GM21723 (cell line): ENCODE measurements around the gene FOXJ3.

ENCODE experiments used
- ATAC-seq: cut with Tn5 transposase; IDR thresholded peaks from one replicate; pipeline ENCODE4 v1.9.1; 2021; ENCODE audit warnings: mild to moderate bottlenecking, moderate library complexity; ENCODE audit not compliant: unreplicated experiment

Gene FOXJ3

DNA sequence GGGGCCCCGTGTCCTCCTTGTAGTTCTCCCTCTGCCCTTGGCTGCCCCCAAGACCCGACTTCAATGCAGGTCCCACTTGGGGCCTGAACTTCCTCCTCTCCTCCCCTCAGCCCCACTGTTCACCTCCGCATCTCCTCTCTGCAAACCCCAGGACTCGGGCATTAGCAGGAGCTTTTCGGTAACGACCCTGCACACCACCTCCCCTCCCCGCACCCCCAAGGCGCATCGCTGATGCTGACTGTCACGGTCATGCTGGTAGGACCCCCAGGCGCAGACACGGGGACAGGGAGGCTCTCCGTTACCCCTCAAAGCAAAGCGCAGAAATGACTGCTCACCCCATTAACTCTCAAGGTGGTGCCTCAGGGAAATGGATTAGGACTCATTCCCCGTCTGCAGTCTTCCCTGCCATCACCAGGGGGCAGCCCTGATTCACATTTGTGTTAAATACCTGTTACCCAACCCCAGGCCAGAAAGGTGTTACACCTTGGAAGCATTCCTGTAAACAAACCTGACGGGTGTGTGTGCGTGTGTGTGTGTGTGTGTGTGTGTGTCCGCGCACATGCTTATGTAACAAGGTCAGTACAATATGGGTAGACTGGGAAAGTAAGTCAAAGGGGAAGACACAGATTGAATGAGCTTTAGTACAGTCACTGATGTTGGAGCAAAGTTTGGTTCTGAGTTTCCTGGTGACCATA lies 188.3 kb downstream of the FOXJ3 start:
- ATAC-seq, result no peak

DNA sequence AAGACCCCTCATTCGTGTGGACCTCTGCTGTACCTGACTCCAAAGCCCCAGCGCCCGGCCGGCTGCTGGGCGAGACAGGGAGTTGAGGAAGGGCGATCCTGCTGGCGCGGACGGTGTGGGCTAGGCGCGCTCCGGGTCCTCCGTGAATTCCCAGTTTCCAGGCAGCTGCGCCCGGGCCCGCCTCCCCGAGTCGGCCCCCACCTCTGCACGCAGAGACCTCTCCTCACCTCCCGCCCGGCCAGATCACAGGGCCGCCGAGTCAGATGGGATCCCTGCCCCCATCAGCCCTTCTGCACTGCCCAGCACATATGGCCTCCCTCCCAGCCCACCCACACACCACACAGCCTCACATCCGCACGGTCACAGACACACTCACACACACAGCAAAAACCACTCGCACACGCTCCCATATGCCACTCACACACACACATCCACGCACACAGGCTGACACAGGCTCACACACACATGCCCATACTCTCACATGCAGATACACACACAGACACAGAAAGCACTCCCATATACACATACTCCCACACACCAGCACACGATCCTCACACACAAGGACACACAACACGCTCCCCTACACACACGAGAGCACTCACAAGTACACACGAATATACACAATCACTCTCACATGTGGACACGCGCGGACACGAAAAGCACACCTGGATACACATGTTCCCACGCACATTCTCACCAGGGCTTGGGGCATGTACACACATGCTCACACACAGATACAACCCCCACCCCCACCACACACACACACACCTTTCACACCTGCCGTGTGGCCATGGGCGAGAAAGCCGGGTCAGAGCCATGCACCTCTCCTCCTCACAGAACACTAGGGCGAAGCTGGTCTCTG lies 189.0 kb downstream of the FOXJ3 start:
- ATAC-seq, result no peak

DNA sequence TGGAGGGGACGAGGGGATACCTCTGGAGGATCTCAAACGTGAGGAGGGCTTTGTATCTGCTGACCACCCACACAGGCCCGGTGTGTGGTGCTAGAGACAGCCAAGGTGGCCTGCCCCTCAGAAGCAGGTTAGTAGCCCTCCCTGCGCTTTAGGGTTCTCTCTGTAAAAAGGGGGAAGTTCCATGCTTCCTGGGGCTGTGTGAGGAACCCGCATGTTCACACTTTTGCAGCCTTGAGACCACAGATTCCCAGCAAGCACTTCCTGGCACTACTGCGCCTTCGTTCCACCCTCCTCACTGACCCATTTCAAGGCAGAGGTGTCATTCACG lies 189.7 kb downstream of the FOXJ3 start:
- no peak for ATAC-seq

DNA sequence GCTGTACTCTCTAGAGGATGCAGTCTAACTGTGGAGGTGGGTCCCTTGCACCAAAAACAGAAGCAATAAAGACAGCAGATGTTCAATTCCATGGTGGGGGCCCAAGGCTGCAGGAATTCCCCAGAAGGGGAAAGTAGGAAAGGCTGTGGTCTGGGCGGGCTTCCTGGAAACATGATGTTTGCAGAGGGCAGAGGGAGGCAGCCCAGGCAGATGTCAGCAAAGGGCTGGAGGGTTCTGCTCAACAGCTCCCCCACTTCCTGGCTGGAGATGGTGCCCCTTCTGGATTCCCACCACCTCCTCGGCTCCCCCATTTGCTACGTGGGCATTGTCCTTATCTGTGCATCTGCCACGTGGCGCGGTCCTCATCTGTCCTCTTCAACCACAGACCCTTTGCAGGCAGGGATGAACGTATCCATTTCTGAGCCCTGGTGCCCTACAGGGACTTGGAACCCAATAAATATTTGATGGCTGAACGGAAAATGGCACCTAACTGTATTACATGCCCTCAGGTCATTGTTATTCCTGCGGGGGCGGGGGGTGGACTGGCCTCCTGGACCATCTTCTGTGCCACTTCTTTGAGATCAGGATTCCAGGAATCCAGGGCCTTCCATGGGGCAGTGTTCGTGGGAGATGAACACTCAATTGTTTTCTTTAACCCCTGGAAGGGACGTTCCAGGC lies 190.2 kb downstream of the FOXJ3 start:
- ATAC-seq, result no peak

DNA sequence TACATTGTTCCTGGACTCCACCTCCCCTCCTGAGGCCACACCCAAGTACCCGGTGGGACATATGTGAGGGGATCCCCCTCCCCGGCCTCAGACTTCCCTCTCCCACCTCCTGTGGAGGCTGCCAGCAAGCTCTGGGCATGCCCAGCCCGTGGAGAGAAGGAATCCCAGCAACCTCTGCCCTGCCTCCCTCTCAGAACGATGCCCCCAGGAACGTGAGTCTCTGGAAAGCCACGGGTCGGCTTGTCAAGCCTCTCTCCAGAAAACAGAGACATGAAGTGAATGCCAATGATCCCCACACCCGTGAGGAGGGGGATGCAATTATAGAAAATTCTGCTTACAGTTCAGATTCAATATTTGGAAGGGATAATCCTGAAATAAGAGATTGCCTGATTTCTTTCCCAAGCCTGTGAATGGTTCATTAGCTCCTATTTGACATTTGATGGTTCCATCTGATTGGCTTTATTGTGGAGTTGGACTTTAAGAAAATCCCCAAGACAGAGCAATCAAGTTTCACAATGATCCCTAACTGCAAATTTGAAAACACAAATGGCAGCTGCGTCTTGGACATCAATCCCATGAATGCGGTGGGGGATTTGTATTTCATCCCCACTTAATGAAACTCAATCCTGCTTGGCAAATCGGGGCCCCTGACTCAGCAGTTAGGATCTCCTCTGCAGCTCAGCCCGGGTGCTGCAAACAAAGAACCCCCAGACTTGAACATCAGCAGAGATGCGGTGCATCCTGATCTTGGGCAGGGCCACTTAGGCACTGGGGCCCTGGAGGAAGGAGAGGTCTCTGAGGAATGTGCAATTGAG lies 190.9 kb downstream of the FOXJ3 start:
- no peak for ATAC-seq

DNA sequence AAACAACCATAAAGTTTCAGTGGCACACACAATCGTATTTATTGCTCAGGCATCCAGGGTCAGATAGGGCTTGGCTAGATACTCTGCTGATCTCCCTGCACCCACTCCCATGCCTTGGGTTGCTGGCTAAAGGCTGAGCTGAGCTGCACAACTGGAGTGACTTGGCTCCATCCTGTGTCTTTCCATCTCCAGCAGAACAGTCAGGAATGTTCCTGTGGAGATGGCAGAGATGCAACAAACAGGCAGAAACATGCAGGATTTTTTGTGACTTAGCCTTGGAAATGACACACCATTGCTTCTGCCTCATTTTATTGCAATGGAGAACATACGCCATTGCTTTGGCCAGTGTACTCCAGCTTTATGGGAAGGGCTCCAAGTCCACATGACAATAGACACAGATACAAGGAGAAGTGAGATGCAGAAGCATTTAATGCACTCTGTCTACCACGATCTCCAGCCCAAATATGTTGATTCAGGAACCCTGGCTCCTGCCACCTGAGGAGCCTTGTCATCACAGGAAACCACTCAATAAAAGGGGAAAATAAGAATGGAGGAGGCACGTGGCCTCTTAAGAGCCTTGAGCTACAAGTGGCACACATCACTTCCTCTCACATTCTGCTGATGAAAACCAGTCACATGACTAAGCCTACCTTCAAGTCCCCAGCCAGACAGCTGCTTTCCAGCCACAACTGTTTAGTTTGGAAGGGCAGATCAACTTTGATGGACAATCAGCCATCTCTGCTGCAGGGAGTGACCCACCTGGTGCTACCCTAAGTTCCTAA lies 191.9 kb downstream of the FOXJ3 start:
- no peak for ATAC-seq

DNA sequence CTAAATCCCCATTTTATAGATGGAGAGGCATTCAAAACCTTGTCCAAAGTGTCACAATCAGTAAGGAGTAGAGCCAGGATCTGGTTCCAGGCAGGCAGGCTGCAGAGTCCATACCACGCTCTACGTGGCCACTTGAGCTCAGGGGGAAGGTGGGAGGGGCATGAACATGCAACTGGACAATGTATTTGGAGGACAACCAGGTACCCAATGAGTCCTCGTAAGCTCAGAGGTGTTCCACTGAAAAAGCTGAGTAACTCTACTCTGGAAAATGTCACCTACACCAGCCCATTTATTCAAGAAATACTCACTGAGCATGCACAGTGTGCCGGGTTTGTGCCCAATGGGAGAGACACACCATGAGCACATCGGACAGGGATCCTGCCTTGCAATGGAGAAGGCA lies 193.1 kb downstream of the FOXJ3 start:
- ATAC-seq, result no peak

DNA sequence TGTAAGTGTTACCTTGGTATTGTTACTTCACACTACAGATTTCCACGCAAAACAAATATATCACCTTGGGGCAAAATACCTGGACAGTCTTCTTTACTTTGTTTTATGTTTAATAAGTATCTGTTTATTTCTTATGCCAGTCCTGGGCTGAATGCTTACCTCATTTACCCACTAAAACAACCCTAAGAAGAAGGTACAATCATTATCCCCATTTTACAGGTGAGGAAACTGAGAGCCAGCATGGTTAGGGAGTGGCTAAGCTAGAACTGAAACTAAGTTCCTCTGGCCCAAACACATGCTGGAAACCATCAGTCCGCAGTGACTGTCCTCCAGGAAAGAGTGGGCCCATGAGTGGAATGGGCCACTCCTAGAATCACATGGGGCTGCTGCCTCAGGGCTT lies 194.8 kb downstream of the FOXJ3 start:
- ATAC-seq, result no peak

DNA sequence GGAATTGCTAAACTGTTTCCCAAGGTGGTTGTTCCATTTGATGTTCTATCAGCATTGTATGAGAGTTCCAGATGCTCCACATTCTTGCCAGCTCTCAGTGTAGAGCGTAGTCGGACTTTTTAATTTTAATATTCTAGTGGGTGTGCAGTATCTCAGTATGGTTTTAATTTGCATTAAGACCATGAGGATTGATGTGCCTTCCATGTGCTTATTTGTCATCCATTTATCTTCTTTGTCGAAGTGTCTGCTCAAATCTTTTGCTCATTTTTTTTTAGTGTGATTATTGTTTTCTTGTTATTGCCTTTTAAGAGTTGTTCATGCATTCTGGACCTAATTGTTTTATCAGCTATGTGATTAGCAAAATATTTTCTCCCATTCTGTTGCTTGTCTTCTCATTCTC lies 195.6 kb downstream of the FOXJ3 start:
- ATAC-seq, result no peak

DNA sequence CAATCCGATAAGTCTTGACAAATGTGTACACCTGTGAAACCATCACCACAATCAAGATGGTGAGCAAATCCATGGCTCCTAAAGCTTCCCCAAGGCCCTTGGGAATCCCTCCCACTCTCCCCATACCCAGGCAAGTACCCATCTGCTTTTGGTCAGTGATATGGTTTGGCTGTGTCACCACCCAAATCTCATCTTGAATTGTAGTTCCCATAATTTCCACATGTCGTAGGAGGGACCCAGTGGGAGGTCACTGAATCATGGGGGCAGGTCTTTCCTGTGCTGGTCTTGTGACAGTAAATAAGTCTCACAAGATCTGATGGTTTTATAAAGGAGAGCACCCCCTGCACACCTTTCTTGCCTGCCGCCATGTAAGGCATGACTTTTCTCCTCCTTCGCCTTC lies 196.4 kb downstream of the FOXJ3 start:
- no peak for ATAC-seq

DNA sequence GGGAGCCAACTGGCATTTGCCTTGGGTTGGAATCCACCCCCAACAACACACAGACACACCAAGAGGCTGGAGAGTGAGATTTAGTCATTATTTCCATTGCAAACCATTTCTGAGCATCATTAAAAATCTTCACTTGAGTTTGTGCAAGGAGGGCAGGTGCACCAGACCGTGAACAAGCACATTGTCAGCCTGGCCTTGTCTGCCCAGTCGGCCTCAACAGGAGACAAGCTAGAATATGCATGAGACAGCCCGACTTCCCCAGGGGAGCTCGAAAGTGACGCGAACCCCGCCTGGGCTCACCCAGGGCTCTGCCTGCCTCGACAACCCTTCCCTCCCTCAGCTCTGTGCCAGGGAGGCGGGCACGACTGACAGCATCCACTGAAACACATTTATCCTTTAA lies 197.3 kb downstream of the FOXJ3 start:
- ATAC-seq, result no peak

DNA sequence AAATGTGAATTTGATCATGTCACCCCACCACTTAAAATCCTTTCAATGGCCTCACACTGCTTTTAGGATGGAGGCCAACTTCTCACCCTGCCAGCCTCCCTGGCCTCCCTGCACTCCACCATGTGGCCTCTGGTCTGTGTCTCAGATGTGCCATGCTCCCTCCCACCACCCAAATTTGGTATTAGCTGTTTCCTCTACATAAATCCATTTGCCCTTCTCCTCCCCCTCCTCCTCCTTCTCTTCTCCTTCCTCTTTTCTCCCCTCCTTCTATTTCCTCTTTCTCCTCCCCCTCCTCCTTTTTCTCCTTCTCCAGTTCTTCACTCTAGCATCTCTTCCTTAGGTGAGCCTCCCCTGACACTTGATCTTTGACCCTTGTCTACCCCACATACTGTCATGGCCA lies 198.6 kb downstream of the FOXJ3 start:
- ATAC-seq, result no peak

DNA sequence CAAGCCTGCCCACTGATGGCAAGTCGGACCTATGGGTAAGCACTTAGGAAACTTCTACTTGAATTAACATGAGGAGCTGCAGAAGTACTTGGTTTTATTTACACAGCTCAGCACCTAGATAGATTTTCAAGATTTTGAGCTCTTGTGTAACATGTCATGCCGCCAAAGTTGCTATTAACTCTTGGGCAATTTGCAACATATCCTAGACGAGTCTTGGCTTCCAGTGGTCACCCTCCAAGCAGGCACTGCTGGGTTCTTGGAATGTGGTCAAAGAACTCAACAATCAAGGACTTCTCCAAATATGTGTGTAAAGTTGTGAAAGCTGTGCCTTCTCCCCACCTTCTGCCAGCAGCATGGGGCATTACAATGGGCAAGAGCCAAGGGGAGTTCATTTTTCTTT lies 199.6 kb downstream of the FOXJ3 start:
- ATAC-seq, result no peak

DNA sequence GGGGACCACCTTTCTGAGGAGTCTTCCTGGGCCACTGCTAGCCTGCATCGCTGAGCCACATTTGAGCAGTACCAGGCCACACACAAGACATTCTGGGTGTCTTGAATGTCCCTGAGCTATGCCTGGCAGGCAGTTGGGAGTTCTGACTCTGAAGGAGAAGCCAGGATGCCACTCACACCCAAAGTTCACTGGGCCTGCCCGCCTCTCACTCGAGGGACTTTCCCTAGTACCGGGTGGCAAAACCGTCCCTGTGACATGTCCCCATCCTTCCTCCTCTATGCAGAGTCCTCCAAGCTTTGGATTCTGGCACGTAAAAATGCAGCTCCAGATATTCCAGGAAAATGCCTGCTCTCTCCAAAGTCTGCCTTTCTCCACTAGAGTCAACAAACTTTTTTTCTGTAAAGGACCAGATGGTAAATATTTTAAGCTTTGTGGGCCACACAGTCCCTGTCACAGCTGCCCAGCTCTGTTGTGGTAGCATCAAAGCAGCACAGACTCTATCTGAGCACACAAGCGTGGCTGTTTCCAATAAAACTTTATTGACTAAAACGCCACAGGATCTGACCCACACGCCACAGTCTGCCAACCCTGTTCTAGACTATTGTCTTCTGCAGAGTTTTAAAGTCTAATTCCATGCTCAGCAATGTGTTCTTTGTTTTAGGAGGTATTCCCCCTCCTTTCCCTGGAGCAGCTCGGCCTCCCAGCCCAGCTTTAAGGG lies 201.1 kb downstream of the FOXJ3 start:
- ATAC-seq, result no peak

DNA sequence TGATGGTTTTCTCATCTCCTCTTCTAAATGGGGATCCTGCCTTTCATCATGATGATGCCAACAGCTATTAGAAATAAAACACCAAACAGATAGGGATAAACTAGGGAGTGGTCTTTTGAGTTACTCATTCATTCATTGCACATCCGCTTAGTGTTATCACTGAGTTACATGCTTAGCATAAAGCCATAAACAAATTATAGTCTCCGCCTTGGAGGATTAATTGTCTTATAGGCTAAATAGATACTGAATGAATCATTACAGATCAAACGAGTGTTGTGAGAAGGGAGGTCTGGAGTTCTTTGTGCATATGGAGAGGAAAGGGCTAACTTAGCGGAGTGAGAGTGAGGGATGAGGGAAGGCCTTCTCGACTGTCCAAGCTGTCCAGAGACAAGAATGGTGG lies 201.6 kb downstream of the FOXJ3 start:
- no peak for ATAC-seq

DNA sequence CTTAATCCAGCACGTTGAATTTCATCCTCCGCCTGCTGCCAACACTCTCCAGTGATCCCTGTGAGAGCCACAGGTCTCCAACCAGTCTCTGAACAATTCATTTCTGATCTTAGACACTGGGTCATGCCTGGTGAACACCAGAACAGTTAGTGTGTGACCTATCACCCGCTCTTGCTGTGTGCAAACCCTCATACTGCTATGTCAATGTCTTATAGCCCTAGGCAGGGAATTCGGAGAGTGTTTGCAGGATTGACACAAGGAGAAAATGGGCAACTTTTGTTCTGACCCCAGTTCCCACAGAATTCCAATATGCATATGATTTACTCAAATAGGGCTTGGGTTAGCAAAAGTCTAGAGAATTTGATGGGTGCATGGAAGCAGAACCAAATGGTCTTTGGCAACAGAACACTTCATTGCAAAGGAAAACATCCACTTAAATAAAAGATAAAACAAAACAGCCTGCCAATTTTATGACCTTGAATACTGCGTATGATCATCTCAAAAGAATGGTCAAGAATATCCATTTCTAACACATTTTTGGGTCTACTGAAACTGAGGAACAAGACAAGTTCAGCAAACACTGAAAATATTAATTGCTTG lies 204.9 kb downstream of the FOXJ3 start:
- ATAC-seq, result no peak

DNA sequence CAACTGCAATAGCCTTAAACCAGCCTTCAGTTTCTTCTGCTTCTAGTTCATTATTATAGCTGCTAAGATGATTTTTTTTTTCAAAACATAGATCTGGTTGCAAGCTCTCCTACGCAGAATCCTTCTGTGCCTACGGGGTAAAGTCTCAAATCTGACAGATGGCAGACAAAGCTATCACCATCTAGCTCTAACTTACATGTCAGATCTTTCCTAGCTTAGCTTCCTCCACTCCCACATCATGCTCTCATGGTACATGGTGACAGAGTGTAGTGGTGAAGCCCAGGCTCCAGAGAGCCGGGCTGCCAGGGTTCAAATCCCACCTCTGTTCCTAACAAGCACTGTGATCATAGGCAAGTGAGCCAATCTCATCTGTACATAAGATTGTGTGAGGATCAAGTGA lies 206.1 kb downstream of the FOXJ3 start:
- ATAC-seq, result no peak

DNA sequence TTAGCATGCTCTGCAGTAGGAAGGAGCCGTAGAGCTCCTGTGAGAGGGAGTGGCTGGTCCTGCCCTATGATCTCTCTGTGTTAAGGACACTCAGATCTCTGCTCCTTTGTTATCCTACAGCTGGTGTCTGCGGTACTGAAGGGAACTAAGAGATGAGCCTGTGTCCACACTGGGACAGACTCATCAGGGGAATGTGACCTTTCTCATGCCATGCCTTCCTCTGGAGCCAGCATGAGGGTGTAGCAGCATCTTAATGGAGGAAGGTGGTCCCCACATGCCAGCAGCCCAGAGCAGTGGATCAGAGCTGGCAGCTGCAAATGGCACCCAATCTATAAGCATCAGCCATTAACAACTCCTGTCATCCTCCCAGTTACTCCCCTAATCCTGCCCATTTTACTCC lies 206.5 kb downstream of the FOXJ3 start:
- ATAC-seq, result no peak

DNA sequence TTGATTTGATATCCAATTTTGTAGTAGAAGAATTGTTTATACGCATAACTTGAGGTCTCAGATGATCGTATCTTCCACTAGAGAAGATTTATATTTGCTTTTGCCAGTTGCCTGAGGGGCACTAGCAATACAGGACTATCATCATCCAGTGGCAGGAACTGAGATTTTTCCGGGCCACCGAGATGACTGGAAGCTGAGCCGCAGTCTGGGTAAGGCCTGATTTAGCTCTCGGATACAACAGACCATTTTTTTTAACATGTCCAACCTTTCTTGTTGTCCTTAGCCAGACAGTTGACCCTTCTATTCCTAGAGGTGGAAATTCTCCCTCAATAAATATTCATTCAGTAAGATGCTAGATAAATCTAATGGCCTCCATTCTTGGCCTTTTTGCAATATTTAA lies 207.3 kb downstream of the FOXJ3 start:
- no peak for ATAC-seq
